WI38 (cell line): ENCODE measurements around the gene SIK2.
A peak's percentile ranks its signal among the peaks of the same experiment; 100 is the strongest.
"Not testable (repeated sequence)": the region's sequence is repeated elsewhere in the genome, so short reads cannot be mapped to it uniquely, and the experiment has no call there.

Source experiments
- H3K4me3 ChIP-seq: 2 replicates; pipeline ENCODE4 v1.5.1; 2011; ENCODE audit warnings: low read depth, mild to moderate bottlenecking, control low read depth, low read length
- CTCF ChIP-seq: IDR thresholded peaks from 2 replicates; pipeline ENCODE4 v1.5.1; 2012; ENCODE audit warnings: low read depth, mild to moderate bottlenecking, control low read depth, low read length

The SIK2 gene

GRCh38 chr11:111765984-111766833 lies 164.0 kb downstream of the SIK2 start, which contains the start of gene PPP2R1B:
Gene PPP2R1B (minus strand): TSS chr11:111766389. CDS start chr11:111766361, 28 bp downstream.
- peak within 1 kb of the TSS; percentile 90 for H3K4me3 ChIP-seq
- no peak for TF ChIP-seq CTCF

DNA sequence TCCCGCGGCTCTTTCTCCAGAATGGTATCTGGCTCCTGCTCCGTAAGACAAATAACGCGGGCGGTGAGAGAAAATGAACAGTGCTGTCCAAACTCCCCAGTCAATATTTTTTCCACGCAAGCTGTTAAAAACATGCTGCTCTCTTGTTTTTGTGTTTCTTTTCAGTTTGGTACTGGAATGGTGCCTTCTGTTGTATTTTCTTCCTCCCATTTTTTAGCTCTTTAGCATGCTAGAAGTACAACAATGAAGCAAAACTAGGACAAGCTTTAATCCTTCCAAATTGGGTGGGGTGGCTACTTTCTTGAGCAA lies 164.5 kb downstream of the SIK2 start:
- peak overlapping the region; percentile 90 for H3K4me3 ChIP-seq
- no peak for TF ChIP-seq CTCF

DNA sequence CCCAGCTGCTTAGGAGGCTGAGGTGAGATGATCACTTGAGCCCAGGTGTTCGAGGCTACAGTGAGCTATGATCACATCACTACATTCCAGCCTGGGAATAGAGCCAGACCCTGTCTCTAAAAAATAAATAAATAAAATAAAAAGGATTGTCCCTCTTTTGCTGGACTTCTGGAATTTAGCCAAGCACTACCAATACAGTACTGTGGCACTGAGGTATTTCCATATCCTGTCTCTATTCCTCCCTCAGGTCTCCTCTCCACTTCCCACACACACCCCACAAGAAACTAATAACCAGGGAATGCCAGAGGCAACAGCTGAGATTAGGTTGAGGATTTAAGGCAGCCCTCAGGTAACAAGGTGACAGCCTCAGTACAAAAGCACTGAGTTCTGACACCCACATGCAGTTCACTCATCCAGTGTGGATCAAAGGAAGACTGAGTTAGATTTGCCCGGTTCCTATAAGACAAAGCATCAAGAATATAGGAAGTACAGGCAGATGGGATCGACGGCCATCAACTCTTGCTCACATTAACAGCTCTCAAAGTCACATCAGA lies 168.4 kb downstream of the SIK2 start:
- no peak for TF ChIP-seq CTCF
- H3K4me3 ChIP-seq, result no peak overlapping the region

DNA sequence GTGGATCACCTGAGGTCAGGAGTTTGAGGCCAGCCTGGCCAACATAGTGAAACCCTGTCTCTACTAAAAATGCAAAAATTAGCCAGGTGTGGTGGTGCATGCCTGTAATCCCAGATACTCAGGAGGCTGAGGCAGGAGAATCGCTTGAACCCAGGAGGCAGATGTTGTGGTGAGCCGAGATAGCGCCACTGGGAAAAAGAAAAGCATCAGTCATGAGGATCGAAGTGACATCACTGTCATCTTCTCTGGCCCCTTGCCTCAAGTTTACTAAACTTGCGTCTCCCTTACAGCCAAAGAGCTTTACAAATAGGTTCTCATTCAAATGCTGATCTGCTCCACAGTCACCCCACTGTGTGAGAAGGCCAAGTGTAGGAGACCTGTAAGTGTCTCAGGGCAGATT lies 169.0 kb downstream of the SIK2 start:
- not testable (repeated sequence) for H3K4me3 ChIP-seq

- H3K4me3 ChIP-seq, result no peak overlapping the region
- TF ChIP-seq CTCF, result no peak
These were observed 170.3 kb downstream of the SIK2 start for GRCh38 chr11:111772535-111772934.

DNA sequence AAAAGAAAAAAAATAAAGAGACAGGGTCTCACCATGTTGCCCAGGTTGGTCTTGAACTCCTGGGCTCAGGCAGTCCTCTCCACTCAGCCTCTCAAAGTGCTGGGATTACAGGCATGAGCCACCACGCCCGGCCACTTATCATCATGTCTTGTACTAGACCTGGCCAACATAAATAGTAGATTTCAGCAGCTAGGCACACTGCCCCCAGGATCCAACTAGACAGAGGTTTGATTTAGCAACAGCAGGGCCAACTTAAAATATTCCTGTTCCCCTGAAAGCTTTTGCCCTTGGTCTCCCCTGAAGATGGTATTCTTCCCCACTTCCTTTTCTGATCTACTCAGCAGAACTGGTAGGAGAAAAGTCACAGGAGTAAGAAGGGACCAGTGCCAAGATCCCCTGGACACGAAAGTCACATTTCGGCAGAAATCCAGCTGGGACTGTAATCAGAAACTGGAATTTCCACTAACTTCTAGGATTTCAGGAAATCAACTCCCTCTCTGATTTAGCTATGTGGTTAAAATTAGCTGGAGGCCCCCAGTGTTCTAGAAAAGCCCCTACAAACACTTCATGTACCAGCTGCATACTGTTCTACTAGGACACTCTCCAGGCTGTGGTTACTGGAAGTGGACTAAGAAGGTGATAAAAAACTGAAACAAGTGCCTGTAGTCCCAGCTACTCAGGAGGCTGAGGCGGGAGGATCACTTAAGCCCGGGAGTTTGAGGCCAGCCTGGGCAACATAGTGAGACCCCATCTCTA lies 172.9 kb downstream of the SIK2 start:
- no peak overlapping the region for H3K4me3 ChIP-seq
- no peak for TF ChIP-seq CTCF

DNA sequence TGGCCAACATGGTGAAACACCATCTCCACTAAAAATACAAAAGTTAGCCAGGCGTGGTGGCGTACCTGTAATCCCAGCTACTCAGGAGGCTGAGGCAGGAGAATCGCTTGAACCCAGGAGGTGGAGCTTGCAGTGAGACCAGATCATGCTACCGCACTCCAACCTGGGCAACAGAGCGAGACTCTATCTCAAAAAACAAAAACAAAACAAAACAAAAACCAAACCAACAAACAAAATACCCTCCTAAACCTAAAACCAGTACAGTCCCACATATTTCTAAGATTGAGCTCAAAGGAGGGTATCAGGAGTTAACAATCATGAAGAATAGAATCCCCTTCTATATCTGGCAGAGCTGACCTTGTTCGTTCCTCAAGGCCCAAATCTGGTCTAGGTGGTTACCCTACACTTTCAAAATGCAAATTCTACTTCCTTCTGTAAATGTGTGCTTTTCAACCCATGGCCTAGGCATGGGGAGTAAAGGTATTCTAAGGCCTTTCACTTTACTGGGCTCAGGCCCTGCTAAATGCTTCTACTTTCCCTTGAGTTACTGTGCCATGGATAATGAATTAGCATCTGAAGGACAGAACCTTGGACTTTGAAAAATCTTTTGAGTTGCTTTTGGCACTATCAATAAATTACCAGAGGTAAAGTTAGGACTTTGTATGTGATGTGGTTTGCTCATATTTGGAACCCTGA lies 174.3 kb downstream of the SIK2 start:
- no peak overlapping the region for H3K4me3 ChIP-seq
- TF ChIP-seq CTCF, result no peak
